Measurements from ENCODE around the gene SEPTIN12. TPM values are rescaled to one million over a fixed set of nuclear protein-coding genes. Genes with fewer than 3 reads are reported as not detected.

Gene SEPTIN12
- total and polyA plus RNA-seq, 2 experiments from 2014 or later: not detected

- DNase-seq (ENCODE audit: low spot score) (peak; percentile 47), ATAC-seq (peak; percentile 59)
- peaks cover 15% of the 10 kb centered on the region for H3K27me3 Mint-ChIP-seq (ENCODE audit: insufficient read depth, low read depth, poor library complexity)
- Histone ChIP-seq H4K20me1 (replicated peaks; ENCODE audit: insufficient read depth) (no peaks in the 10 kb centered on the region; the same call in 1 of the 2 replicates), H3K4me3 (no peak overlapping the region), H3K27me3 (ENCODE audit: insufficient read depth) (no peaks in the 10 kb centered on the region), H3K36me3 (ENCODE audit: insufficient read depth) (no peaks in the 10 kb centered on the region), H3K9me2 (ENCODE audit: insufficient read depth) (no peaks in the 10 kb centered on the region), H3K27ac (ENCODE audit: low read depth) (0 out of 2 replicates have a peak overlapping the region, but pooled peaks have one; percentile 39), H3K4me2 (no peak overlapping the region), H3F3A (replicated peaks; ENCODE audit: low read depth) (peaks cover 3% of the 10 kb centered on the region; the same call in 1 of the 2 replicates), H2AFZ (no peak overlapping the region), H3K79me2 (replicated peaks; ENCODE audit: insufficient read depth) (no peaks in the 10 kb centered on the region), H3K4me1 (ENCODE audit: insufficient read depth) (peaks cover 14% of the 10 kb centered on the region)
- H3K36me3 Mint-ChIP-seq (ENCODE audit: low read depth): no peaks in the 10 kb centered on the region
- H3K9me3 Mint-ChIP-seq: no peaks in the 10 kb centered on the region
- no peak overlapping the region for H3K4me3 Mint-ChIP-seq
- H3K4me1 Mint-ChIP-seq: peaks cover 20% of the 10 kb centered on the region
- H3K27ac Mint-ChIP-seq: no peak overlapping the region
- TF ChIP-seq CTCF (conservative IDR thresholded peaks at IDR 0.05; ENCODE audit: low read depth in 2 of 2) (no peak), ZNF114 (CRISPR knock-in tag; IDR thresholded peaks at IDR 0.05) (no peak), EZH2 (IDR thresholded peaks at IDR 0.05; ENCODE audit: low read depth, unreplicated experiment) (no peak), ETS1 (IDR thresholded peaks at IDR 0.05) (no peak), ZNF462 (CRISPR knock-in tag; IDR thresholded peaks at IDR 0.05) (no peak)
Observed at GRCh38 chr16:4745274-4745569, 42.9 kb downstream of the SEPTIN12 start.
